K562 (cell line): ENCODE measurements around the gene TLN1. TPM values are rescaled to one million over a fixed set of nuclear protein-coding genes. Genes with fewer than 3 reads are reported as not detected.

Experiments
- ATAC-seq: fragments of 200-7000 bp; cut with Tn5 transposase; 3 replicates; pipeline ENCODE4 v1.9.1; 2020; ENCODE audit warnings: moderate library complexity
- BruUV-seq: library from RNA; stranded (reverse); fragments of 400-500 nt; replicated peaks from 2 replicates; lab custom pipeline; 2021; lab: Mats Ljungman, UMichigan
- CTCF ChIA-PET: fragments of 300-600 bp; formaldehyde crosslinking; extraction: SDS; loops from one replicate; lab custom pipeline; 2021; ENCODE audit warnings: low intra/inter-chr PET ratio; lab: Yijun Ruan, JAX
- POLR2A ChIA-PET: fragments of 300-600, 350-650 bp; sonication (Branson Sonifier 250); formaldehyde crosslinking; extraction: SDS; loops from one replicate; lab custom pipeline; 2021; ENCODE audit warnings: antibody characterized with exemption, inconsistent platforms; lab: Yijun Ruan, JAX
- DNase-seq, 4 experiments: peaks; one replicate each; pipeline versions ENCODE4 v3.0.0 to v3.0.0-alpha.2; 2011 to 2018; ENCODE audit warnings: low spot score in 3 of 4, mixed read lengths in 3 of 4; ENCODE audit errors: extremely low read depth in 1 of 4
- FAIRE-seq: peaks from 2 replicates; lab custom pipeline; 2011; peaks lifted over from hg19 to GRCh38; lab: Jason Lieb, UNC
- H2AFZ ChIP-seq: 2 replicates; pipeline ENCODE4 v1.6.0; 2011; ENCODE audit warnings: low read depth, low read length, control low read depth, inconsistent platforms
- H3K27ac ChIP-seq: fragments of 200-600 bp; 3 replicates; pipeline ENCODE4 v1.8.0; 2011; ENCODE audit warnings: low read depth, mild to moderate bottlenecking, control low read depth, inconsistent platforms, low read length, moderate library complexity, mixed read lengths; ENCODE audit errors: extremely low read depth
- H3K27me3 ChIP-seq, 2 experiments: fragments of 300-600 bp in 1 of 2; 2 replicates in 1 of 2; 3 replicates in 1 of 2; pipeline versions ENCODE4 v1.6.0 to v1.8.0; 2011; ENCODE audit warnings: inconsistent platforms in 2 of 2, low read length in 2 of 2, mild to moderate bottlenecking in 1 of 2, mixed read lengths in 1 of 2, moderate library complexity in 1 of 2; ENCODE audit not compliant: control insufficient read depth in 2 of 2, insufficient read depth in 2 of 2
- H3K36me3 ChIP-seq: fragments of 300-600 bp; 3 replicates; pipeline ENCODE4 v1.8.0; 2011; ENCODE audit warnings: mild to moderate bottlenecking, low read length, inconsistent platforms; ENCODE audit not compliant: control insufficient read depth, insufficient read depth
- H3K4me1 ChIP-seq, 2 experiments: fragments of 200-600 bp in 1 of 2; replicated peaks in 1 of 2; 2 replicates in 1 of 2; 3 replicates in 1 of 2; pipeline versions ENCODE4 v1.5.1 to v1.8.0; 2011; ENCODE audit warnings: inconsistent platforms in 2 of 2, low read length in 2 of 2, mild to moderate bottlenecking in 1 of 2, mixed read lengths in 1 of 2, moderate library complexity in 1 of 2; ENCODE audit not compliant: control insufficient read depth in 2 of 2, insufficient read depth in 2 of 2
- H3K4me2 ChIP-seq: 2 replicates; pipeline ENCODE4 v1.6.1; 2011; ENCODE audit warnings: low read length, control low read depth, inconsistent platforms, mixed read lengths; ENCODE audit not compliant: insufficient read depth
- H3K4me3 ChIP-seq: fragments of 200-600 bp; sonication (generic), shearing (Covaris generic); 2 replicates; pipeline ENCODE4 v1.5.1; 2016; ENCODE audit warnings: control low read depth, inconsistent platforms
- H3K79me2 ChIP-seq: fragments of 200-600 bp; 3 replicates; pipeline ENCODE4 v1.8.0; 2011; ENCODE audit warnings: low read length, inconsistent platforms; ENCODE audit not compliant: control insufficient read depth, insufficient read depth
- H3K9ac ChIP-seq, 2 experiments: 2 replicates each; pipeline versions ENCODE4 v1.6.0 to v1.6.1; 2011; ENCODE audit warnings: low read depth in 2 of 2, low read length in 2 of 2, control low read depth in 1 of 2, inconsistent platforms in 1 of 2, mild to moderate bottlenecking in 1 of 2, mixed read lengths in 1 of 2; ENCODE audit not compliant: insufficient read depth in 1 of 2
- H3K9me1 ChIP-seq: one replicate; pipeline ENCODE4 v1.6.0; 2011; ENCODE audit warnings: inconsistent platforms, mild to moderate bottlenecking, low read length, moderate library complexity; ENCODE audit not compliant: control insufficient read depth, insufficient read depth
- H3K9me3 ChIP-seq: replicated peaks from 2 replicates; pipeline ENCODE4 v1.5.1; 2011; ENCODE audit warnings: low read depth, low read length, inconsistent platforms; ENCODE audit not compliant: control insufficient read depth, insufficient read depth
- H4K20me1 ChIP-seq: replicated peaks from 2 replicates; pipeline ENCODE4 v1.6.1; 2011; ENCODE audit warnings: low read length, inconsistent platforms, mixed read lengths; ENCODE audit not compliant: control insufficient read depth, insufficient read depth
- KDM1A ChIP-seq, 2 experiments: fragments of 450-650 bp; IDR thresholded peaks; 2 replicates each; pipeline ENCODE4 v1.6.1; 2016; ENCODE audit warnings: mild to moderate bottlenecking in 2 of 2
- POLR2B ChIP-seq: fragments of 450-650 bp; IDR thresholded peaks from 2 replicates; pipeline ENCODE4 v1.6.1; 2018; ENCODE audit warnings: low read depth; ENCODE audit not compliant: partially characterized antibody
- POLR2G ChIP-seq: fragments of 200-400 bp; formaldehyde crosslinking; IDR thresholded peaks from 2 replicates; pipeline ENCODE4 v1.6.1; 2017; ENCODE audit warnings: low read depth, mild to moderate bottlenecking, antibody characterized with exemption, low read length, moderate library complexity
- RBFOX2 ChIP-seq: fragments of 200-400 bp; formaldehyde crosslinking; IDR thresholded peaks from 2 replicates; pipeline ENCODE4 v1.6.1; 2017; ENCODE audit warnings: low read depth, mild to moderate bottlenecking, low read length, moderate library complexity
- SUPT5H ChIP-seq: fragments of 450-650 bp; IDR thresholded peaks from 2 replicates; pipeline ENCODE4 v1.6.1; 2016
- WGBS: fragments of 100-300 bp; shearing (Covaris generic); methylation state at CpG from one replicate; pipeline ENCODE4 v1.1.6; 2016; ENCODE audit warnings: low coverage, mixed read lengths; ENCODE audit not compliant: insufficient coverage; ENCODE audit errors: missing lambda C conversion rate; 5-methylcytosine and 5-hydroxymethylcytosine counted together
- in situ Hi-C: fragments of 300-500 bp; cut with MboI; formaldehyde crosslinking; loops from 4 replicates; pipeline ENCODE4 v1.15.0; 2018; ENCODE audit warnings: inconsistent platforms, mixed read lengths
- intact Hi-C: fragments of 100-400 bp; cut with micrococcal nuclease; formaldehyde crosslinking; loops from 2 replicates; pipeline ENCODE4 v1.14.2; 2022
- polyA plus RNA-seq, 8 experiments: library from polyadenylated mRNA; depleted of rRNA in 4 of 8; stranded (reverse) in 5 of 8; unstranded in 3 of 8; fragments of >200 nt; fragmentation: Nextera tagmentation in 2 of 8; fragmentation: Illumina TruSeq in 1 of 8; extraction: Ambion mirVana in 2 of 8; extraction: Trizol in 1 of 8; gene quantifications; 2 replicates each; pipeline versions ENCODE4 v1.2.1 to v1.2.3, GENCODE V29; 2011 to 2014; ENCODE audit warnings: inconsistent platforms in 1 of 8, missing spikeins in 1 of 8
- total RNA-seq, 7 experiments: library from RNA; depleted of rRNA in 6 of 7; stranded (reverse); fragments of >200 nt in 6 of 7; fragmentation: Illumina TruSeq in 2 of 7; extraction: Trizol in 2 of 7; gene quantifications; 2 replicates each; pipeline versions ENCODE4 v1.2.1 to v1.2.3, GENCODE V29; 2011 to 2021; ENCODE audit warnings: low replicate concordance in 1 of 7
- TF ChIP-seq, protein P1 (sequence below): sonication (generic); formaldehyde crosslinking; IDR thresholded peaks from 2 replicates; pipeline ENCODE4 v1.8.0; 2022; ENCODE audit warnings: mild to moderate bottlenecking, low read depth, missing genetic modification reagents

The TLN1 gene
- total and polyA plus RNA-seq, 9 of the 15 experiments (the other 6 are each of a cell fraction or from before 2014, with no cell fraction given): 3.6 to 240 (median 54.8) TPM

DNA sequence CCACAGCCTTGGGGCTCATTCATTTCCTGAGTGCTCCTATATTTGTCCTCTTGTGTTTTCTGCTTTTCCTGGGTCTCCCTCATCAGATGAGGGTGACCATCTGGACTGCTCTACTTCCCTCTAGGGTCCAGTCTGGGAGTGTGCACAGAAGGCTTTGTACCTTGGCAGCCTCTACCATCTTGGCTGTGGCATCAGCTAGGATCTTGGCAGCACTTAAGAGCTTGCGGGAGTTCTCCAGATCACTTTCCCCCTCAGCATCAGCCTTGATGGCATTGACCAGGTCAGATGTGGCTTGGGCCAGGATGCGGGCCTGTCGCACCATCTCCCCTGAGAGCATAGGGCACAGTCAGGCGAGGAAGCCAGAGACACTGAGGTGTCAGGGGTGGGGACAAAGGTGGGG, 15.8 kb downstream of the TLN1 start:
- WGBS: 100% methylated on average over 4 of the region's 4 CpGs
- no peak overlapping the region for H3K27ac ChIP-seq

GRCh38 chr9:35714579-35715252, 17.3 kb downstream of the TLN1 start:
- Histone ChIP-seq H3K27me3 (no peaks in the 10 kb centered on the region), H3K36me3 (peaks cover 92% of the 10 kb centered on the region; the same call in 2 of the 3 replicates), H3K9ac (no peak overlapping the region), H4K20me1 (no peaks in the 10 kb centered on the region), H3K4me1 (no peaks in the 10 kb centered on the region), H3K9me1 (no peaks in the 10 kb centered on the region), H3K27ac (no peak overlapping the region), H3K4me3 (no peak overlapping the region), H3K79me2 (no peaks in the 10 kb centered on the region), H3K4me2 (no peak overlapping the region), H2AFZ (no peak overlapping the region), H3K9me3 (no peaks in the 10 kb centered on the region)
- 100% methylated on average over 10 of the region's 13 CpGs for WGBS
- in situ Hi-C loops: no loop called here
- FAIRE-seq (no peak), DNase-seq (no peak), ATAC-seq (no peak)
- intact Hi-C loops: no loop called here
- peak; percentile 54; the same call in 1 of the 2 replicates for TF ChIP-seq POLR2G
- TF ChIP-seq, protein P1, sequence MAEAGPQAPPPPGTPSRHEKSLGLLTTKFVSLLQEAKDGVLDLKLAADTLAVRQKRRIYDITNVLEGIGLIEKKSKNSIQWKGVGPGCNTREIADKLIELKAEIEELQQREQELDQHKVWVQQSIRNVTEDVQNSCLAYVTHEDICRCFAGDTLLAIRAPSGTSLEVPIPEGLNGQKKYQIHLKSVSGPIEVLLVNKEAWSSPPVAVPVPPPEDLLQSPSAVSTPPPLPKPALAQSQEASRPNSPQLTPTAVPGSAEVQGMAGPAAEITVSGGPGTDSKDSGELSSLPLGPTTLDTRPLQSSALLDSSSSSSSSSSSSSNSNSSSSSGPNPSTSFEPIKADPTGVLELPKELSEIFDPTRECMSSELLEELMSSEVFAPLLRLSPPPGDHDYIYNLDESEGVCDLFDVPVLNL: no peak
- peak; percentile 35; the same call in 1 of the 2 replicates for TF ChIP-seq RBFOX2
- CTCF ChIA-PET: no interaction called here
- POLR2A ChIA-PET: interaction anchor here (0.6 to 1.9 kb wide), 6 partner anchors 9 to 100 kb away, joined by 3 to 6 read pairs (median 4); partner anchors contain the start of genes CREB3 and TLN1
- BruUV-seq: no TSS peak

More for the DNA sequence above, 15.8 kb downstream of the TLN1 start:
- ChIA-PET POLR2A (interaction anchor here (1.2 to 1.3 kb wide), 3 partner anchors 15 to 120 kb away, joined by 3 to 5 read pairs (median 3); partner anchors contain the start of gene TLN1), CTCF (no interaction called here)
- Histone ChIP-seq H3K9ac (peak overlapping the region in 1 of 2 experiments; percentile 35; a peak in 1 of 4 replicates), H3K27me3 (no peaks in the 10 kb centered on the region), H3K4me1 (no peaks in the 10 kb centered on the region), H3K4me3 (no peak overlapping the region), H3K79me2 (no peaks in the 10 kb centered on the region), H3K36me3 (peaks cover 96% of the 10 kb centered on the region; the same call in 2 of the 3 replicates), H3K9me3 (no peaks in the 10 kb centered on the region), H2AFZ (no peak overlapping the region), H3K9me1 (no peaks in the 10 kb centered on the region), H3K4me2 (no peak overlapping the region), H4K20me1 (no peaks in the 10 kb centered on the region)
- DNase-seq (no peak), FAIRE-seq (no peak), ATAC-seq (peak; percentile 35; the same call in 1 of the 3 replicates)
- no TSS peak for BruUV-seq
- intact Hi-C loops: no loop called here
- TF ChIP-seq KDM1A (IDR thresholded peaks at IDR 0.05): no peak
- peak; percentile 24 for TF ChIP-seq POLR2B
- TF ChIP-seq SUPT5H: 0 out of 2 replicates have a peak, but pooled peaks have one; percentile 33
- in situ Hi-C loops: no loop called here
